Fibroblast of peridontal ligament (primary cell): ENCODE measurements around the gene TCAIM.
"Not testable (repeated sequence)": the region's sequence is repeated elsewhere in the genome, so short reads cannot be mapped to it uniquely, and the experiment has no call there.

Source experiments
- DNase-seq: peaks from one replicate; pipeline ENCODE4 v3.0.0-alpha.2; 2010; ENCODE audit errors: extremely low read depth

The TCAIM gene

DNA sequence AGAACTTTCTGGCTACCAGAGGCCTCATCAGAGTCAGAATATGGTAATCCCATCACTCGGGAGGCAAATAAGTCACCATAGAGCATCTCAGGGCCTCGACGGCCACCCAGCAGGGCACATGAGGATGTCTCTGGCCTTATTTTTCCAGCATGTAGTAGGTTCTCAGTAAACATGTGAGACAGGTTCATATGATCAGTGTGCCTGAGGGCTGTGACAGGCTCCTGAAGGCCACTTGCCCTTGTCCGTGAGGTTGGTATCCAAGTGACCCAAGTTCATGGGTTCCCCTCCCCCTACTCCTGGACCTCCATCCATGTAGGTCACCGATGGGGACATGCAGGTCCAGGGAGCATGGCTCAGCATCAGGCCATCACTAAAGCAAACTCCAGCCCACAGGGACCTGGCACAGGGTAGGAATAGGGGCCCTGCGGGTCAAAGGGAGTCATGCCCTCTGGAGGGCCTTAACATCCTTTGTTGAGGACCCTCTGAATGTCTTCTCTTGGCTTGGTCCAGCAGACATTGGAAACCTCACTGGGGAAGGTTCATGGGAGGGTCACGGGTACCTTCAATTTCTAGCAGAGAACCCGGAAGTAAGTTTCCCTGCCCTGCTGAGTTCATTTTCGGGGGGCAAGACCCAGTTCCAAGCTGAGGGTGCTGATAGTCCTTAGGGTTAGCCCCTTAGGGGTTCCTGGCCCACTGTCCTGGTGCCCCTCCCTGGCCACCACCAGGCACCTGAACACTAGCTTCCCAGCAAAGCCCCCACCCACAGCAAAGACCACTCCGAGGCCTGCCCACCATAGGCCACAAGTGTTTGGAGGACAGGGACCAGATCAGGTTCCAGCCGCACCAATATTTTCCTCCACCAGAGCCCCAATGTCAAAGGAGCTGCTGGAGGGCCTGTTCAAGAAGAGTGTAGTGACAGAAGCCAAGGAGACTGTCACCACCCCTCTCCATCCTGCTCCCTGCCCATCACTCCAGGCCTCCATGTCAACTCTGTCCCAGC lies 77.8 kb downstream of the TCAIM start:
- no peak for DNase-seq

GRCh38 chr3:44418118-44418517 lies 79.6 kb downstream of the TCAIM start:
- DNase-seq = not testable (repeated sequence)

DNA sequence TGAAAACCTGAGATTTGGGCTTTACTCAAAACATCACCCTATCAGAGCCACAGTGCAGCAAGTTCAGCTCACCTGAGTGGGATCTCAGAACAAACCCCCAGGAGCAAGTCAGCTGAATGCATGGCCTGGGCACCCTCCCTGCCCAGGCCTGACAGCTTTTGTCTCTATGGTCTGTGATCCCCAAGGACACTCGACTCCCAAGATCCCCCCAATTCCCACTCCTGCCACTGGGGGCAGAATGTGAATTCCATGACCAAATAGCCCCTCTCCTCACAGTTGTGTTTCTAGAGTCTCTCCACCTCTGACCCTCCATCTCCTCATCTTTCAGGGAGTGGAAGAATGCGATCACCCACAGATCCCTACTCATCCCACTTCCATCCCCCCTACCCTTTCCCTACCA lies 80.0 kb downstream of the TCAIM start:
- no peak for DNase-seq

GRCh38 chr3:44419116-44419922 lies 80.8 kb downstream of the TCAIM start:
- no peak for DNase-seq

DNA sequence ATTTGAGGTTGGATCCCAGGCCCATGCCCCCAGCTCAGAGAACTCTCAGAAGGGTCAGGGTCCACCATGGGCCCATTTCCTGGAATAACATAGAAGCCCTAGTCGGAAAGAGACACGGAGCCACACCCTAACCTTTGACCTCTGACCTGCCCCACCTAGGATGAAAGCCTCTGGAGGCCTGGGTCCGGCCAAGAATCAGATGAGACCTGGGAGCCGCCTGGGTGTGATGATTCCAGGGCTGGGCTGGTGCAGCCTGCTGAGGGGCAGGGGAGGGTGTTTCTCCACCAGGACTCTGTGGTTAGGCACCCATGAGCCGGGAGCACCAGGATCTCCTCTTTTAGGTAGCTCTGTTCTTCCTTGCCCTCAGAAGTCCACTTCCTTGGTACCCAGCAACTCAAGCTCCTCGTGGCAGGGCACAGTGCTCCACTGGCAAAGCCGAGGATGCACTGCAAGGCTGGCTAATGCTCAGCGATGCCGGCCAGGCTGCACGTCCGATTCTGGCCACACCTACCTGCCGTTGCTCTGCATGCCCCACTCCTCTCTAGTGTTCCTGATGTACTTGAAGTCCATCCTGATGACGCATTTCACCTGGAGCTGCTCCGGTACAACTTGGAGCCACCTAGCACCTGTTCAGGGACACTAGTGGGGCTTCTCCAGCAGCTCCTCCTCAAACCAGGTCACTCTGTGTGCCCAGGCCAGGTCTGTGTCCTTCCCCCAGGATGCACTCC lies 81.5 kb downstream of the TCAIM start:
- no peak for DNase-seq

DNA sequence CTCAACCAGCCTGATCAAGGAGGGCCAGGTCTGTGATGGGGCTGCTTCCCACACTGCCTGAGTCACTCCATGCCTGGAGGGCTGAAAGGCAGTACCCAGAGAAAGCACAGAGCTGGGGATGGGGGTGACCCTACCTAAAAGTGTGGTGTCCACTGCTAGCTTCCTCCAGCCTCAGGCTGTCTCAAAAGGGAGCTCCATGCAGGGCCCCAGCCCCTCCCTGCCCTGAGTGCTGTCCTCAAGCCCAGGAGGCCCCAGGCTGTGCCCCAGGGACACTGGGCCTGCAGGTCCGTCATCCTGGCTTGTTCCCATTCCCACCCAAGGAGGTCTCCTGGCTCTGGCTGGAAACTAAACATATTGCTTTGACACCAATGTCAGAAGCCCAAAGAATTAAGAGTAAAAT lies 82.1 kb downstream of the TCAIM start:
- no peak for DNase-seq

DNA sequence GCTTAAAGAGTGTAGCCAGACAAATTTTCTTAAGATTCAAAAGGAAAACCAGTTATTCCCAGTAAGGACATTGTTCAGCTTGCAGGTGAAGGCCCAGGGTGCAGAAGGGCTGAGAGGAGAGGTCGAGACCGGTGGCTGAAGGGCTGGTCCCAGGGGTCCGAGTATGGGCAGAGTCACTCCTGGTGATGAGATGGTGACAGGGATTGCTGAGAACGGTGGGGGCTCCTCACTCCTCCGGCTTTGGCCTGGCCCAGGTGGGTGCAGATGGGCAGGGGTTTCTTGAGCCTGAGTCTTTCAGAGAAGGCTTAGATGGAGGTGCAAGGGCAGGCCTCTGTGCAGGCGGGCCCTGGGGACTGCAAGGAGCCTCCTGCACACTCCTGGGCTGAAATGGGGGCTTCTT lies 82.7 kb downstream of the TCAIM start:
- DNase-seq = no peak

- DNase-seq = no peak
Observed at GRCh38 chr3:44424758-44425157, 86.2 kb downstream of the TCAIM start.

- no peak for DNase-seq
Observed at GRCh38 chr3:44427683-44428082, 89.1 kb downstream of the TCAIM start.

DNA sequence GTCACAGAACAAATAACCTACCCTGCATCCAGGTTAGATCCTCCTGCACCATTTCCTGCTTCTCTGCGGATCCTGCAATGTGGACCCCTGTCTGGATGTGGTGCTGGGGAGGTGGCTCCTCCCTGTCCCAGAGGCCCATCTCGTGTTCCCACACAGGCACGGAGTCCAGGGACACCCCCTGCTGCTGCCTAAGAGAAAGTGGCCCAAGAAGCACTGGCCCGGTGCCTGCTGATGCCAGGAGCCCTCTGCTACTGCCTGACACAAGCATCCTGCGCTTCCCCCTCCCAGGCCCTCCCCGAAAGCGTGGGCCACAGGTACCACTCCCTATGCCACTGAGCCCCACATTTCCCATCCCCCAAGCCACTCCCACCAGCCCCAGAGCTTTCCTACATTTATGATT lies 90.3 kb downstream of the TCAIM start:
- no peak for DNase-seq

GRCh38 chr3:44429459-44429858 lies 90.9 kb downstream of the TCAIM start:
- no peak for DNase-seq

- no peak for DNase-seq
Observed at GRCh38 chr3:44430466-44430865, 91.9 kb downstream of the TCAIM start.

- DNase-seq = no peak
Observed at GRCh38 chr3:44434834-44435510, 96.4 kb downstream of the TCAIM start.

- DNase-seq = no peak
Observed at GRCh38 chr3:44436181-44436580, 97.6 kb downstream of the TCAIM start.

GRCh38 chr3:44437800-44438199 lies 99.2 kb downstream of the TCAIM start:
- no peak for DNase-seq

GRCh38 chr3:44439499-44440295 lies 101.1 kb downstream of the TCAIM start:
- peak; percentile 9 for DNase-seq

DNA sequence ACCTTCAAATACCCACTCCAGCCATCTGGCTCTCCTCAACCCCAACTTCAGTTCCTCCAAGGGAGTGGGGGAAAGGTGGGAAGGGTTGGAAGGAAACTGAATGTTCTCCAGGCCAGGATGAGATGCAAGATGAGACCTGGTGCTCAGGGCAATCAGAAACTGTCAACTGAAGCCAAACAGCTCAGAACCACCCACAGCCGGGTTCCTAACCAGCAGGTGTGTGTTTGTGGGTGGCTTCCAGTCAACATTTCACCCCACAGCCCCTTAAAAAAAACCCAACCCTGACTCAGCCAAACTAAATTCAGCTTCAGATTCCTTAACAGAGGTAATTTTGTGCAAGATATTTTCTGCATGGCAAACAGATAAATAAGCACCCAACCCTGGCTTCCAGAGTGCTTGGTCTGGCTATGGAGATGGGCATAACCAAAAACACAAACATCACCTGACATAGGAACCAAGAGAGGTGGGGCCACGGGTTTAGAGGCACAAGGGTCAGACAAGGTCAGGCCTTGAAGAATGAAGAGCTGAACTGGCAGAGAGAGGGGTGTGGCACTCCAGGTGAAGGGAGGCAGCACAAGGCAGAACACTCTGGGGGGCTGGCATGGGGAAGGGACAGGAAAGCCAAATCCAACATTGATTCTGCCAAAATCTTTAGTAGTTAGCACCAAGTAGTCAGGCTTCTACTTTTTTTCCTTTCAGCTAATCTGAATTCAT lies 104.2 kb downstream of the TCAIM start:
- no peak for DNase-seq

DNA sequence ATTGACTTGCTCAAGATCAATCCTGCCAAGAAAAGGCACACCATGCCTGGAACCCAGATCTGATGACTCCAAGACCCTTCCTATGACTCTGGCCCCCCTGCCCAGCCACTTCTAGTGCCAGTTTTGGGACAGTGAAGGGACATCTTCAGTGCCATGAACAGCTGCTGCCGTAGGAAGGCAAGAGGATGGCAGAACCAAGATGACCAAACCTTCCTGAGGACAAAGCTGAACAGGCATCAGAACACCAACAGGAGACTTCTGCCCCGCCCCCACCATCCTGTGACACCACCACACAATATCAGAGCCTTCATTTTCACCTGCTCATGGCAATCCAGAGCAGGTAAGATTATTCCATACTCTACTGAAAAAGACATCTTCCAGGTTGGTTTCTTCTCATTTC lies 105.9 kb downstream of the TCAIM start:
- no peak for DNase-seq

GRCh38 chr3:44444896-44445691 lies 106.5 kb downstream of the TCAIM start:
- DNase-seq = no peak
